ENCODE measurements around the gene SLC35F2.
"Not testable (repeated sequence)": the region's sequence is repeated elsewhere in the genome, so short reads cannot be mapped to it uniquely, and the experiment has no call there.

The SLC35F2 gene

DNA sequence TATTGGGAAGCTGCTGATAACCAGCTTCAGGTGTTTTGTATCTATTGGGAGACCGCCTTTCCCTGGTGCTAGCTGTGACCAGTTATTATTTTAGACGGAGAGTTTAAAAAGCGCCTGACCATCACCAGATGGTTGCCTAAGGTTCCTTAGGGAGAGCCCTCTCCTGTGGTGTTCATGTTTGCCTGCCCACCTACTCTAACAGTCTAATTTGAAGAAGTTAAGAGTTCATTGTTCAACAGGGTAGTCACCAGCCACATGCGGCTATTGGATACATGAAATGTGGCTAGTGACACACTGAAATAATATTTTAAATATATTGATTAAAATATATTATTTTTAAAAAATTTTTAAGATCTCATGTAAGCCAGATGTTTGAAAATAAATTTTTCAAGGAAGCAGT is 75.5 kb downstream of the SLC35F2 start:
- DNase-seq, result no peak

DNA sequence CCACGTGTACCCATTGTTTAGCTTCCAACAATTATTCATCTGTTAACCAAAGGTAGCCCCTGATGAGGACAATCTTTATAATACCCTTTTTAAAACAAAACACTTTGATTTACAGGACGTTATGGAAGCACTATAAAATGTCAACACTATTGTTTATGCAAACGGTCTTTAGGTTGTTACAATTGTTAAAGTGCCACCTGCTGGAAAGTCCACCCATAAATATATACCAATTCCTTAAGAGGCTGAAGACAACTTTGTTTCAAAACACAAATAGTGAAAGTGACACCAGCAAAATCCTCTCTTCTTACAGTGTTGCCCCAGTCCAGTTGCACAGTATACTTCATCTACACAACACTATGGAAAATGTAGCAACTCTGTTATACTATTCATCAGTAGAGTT is 77.8 kb downstream of the SLC35F2 start:
- DNase-seq, result no peak

DNA sequence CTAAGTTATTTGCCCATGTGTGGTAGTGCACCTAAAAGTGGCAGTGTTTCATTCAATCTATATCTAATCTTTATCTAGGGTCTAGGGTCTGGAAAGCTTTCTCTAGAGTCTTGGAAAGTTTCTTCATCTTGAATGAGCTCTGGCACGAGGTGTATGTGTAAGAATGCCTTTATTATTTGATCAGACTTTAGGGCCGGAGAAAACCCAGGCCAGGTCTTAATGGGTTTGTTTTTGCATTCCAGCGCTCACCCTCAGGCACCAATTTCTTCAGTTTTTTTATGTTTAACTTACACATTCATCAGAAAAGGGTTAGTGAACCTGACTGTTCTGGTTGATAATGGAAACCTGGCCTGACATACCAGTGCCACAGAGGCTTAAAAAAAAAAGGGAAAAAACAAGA is 78.5 kb downstream of the SLC35F2 start:
- no peak for DNase-seq

DNA sequence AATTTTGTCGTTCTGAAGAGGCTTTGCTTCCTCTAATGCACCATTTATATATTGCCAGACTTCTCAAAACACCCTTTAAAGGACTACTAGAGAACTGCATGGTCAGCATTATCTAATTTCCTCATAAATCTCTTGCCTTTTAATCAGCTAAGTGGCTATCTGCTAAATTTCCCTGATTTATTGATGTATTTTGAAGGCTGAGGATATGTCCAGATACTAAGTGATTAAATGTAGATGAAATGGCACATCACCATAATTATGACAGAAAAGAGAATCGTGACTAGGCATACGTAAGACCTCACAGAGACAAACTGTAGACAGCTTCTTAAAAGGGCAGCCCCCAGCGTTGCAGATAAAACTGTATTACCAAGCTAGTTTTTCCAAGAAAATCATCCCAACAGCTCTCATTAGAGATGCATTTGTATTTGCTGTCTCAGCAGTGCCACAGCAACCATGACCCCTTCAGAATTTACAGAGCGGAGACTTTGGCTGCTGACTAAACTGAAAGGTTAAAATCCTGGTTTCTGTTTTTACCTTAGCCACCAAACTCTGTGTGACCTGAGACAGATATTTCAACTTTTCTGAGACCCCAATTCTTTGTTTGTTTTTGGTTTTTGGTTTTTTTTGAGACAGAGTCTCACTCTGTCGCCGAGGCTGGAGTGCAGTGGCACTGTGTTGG is 79.6 kb downstream of the SLC35F2 start:
- DNase-seq, result no peak

DNA sequence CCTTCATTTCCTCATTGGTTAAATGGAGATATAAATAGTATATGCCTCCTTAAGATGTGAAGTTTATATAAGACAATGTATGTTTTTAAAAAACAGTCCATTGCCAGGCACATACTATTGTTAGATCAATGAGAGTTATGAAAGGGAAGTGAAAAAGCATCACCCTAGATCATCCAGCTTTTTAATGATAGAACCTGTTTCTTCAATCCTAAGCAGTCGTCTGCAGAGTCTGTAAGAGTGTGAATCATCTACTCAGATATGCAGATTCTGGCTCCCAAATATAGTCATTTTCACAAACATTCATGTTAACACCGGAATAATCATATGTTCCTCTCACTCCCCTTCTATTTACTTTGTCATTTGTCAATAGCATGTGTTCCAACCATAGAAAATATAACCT is 81.5 kb downstream of the SLC35F2 start:
- no peak for DNase-seq

DNA sequence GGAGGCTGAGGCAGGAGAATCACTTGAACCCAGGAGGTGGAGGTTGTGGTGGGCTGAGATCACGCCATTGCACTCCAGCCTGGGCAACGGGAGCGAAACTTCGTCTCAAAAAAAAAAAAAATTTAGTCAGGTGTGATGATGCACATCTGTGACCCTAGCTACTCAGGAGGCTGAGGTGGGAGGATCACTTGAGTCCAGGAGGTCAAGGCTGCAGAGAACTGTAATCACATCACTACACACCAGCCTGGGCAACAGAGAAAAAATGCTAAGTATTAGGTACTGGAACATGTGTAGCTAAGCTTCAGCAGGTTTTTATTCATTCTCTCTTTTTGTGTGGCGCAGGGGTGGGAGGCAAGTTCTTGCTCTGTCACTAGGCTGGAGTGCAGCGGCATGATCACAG is 82.5 kb downstream of the SLC35F2 start:
- DNase-seq, result no peak

DNA sequence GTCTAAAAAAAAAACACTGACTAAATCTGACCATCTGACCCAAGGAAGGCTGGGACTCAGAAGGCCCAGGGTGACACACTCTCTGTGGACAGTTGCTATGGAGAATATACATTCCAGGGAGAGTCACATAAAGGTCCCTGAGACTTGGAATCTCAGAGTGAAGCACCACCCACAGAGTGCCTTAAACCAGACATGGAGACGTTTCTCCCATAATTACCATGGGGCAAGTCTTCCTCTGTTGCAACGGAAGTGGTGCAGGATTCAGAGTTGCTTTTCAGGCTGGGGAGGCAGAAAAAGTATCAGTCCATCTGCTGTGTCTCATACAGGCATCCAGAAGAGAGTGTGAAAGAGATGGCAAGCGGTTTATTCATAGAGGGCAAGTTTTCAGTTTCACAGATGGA is 88.0 kb downstream of the SLC35F2 start:
- no peak for DNase-seq

DNA sequence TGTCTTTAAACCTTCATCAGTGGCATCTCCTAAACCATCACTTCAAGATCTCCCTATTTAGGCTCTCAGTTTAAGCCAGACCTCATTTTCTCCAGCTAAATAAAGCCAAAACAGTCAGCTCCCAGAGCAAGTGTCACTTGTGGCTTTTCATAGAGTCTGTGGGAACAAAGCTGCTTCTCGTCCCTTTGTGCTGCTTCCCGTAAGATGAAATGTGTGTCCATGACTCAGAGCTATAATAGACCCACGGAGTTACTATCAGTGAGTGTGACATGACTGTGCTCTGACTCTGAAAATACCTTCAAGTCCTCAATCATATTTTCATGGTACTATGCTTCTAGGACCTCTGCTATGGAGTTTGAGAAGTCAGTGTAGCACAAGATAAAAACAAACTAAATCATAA is 89.4 kb downstream of the SLC35F2 start:
- no peak for DNase-seq

DNA sequence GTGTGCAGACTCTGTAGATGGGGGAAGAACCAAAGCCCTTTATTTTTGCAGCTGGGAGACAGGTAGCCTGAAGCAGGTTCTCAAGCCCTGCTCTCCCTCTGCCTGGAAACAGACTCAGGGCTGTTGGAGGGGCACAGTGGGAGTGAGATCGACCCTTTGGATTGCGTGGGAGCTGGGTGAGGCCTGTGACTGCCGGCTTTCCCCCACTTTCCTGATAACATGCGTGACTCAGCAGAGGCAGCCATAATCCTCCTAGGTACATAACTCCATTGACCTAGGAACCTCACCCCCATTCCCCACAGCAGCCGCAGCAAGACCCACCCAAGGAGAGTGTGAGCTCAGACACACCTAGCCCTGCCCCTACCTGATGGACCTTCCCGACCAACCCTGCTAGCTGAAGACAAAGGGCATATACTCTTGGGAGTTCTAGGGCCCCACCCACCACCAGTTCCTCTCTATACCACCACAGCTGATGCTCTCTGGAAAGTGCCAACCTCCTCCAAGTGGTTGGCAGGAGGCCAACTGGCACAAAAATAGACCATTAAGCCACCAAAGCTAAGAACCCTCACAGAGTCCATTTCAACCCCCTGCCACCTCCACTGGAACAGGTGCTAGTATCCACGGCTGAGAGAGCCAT is 99.8 kb downstream of the SLC35F2 start:
- DNase-seq, result not testable (repeated sequence)

DNA sequence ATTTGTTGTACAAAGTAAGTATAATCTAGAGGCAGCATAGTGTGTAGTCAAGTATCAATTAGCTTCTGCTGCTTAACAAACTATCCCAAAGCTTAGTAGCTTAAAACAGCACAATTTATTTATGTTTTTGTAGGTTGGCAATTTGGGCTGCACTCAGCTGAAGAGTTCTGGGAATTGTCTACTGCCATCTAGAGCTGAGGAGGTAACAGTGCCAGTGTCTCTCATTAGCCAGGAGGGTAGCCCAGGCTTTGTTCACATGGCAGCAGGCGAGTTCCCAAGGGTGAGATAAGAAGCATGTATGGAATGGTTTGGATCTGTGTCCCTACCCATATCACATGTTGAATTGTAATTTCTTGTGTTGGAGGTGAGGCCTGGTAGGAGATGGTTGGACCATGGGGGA is 100.9 kb downstream of the SLC35F2 start:
- no peak for DNase-seq

DNA sequence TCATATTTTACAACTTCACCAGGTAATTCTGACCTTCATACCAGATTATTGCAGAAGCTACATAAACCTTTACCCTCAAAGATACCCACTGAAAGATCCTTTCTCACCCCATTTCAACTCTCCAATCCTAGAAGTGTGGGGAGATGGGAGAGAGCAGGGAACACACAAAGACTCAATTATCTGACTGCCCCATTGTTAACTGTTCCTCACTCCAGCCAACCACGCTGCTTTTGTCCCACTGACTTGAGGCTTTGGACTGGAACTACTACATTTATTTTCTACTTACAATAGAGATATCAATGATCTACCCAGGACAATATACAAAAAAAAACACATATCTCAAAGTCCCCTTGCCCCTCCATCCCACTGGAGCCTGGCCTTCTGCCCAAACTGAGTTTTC is 102.0 kb downstream of the SLC35F2 start:
- no peak for DNase-seq

DNA sequence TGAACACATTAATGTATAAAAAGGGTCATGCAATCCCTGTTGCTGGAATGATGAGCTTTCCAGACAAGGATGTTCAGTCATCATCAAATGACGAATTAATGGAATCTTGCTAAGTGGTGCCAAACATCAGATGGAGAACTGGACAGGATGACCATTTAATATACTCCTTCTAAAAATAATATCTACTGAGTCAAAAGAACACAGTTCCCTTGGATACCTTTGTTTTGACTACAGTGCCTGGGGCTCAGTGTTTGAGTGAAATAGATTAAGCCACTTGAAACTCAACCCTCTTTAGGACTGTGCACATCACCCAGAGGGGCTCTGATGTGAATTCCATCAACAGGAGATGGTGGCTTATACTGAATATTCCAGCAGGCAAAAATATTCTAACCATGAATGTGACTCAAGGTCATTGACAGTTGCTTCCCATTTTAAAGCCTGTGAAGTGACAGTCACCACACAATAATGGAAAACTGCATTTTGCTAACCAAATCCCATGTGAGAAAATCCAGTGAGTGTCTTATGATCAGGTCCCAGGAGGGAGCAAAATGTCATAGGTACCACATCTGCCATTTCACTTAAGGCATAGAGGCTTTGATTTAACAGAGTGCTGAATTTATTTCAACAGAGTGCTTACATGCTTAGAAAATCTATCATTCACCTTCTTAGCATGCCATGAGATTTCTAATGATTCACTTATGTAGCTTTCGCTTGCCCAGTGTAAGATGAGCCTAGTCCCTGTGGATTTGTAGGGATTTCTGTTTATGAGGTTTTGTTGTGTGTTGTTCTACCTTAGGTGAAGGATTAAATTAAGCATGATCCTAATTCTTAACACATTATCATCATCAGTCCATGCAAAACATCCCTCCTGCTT is 105.4 kb downstream of the SLC35F2 start:
- DNase-seq, result no peak

DNA sequence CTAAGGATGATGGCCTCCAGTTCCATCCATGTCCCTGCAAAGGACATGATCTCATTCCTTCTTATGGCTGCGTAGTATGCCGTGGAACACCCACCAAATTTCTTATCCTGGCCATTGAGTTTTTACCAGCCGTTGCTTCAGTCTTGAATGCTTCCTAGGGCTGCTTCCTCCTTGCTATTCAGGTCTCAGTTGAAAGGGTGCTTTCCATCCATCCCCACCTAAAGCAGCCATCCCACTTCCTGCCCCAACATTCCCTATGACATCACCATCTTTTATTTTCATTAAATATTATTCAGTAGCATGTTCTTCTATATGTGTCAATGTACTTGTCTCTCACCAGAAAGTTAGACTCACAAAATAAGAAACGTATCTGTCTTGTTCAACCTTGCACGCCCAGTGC is 106.1 kb downstream of the SLC35F2 start:
- DNase-seq, result no peak

DNA sequence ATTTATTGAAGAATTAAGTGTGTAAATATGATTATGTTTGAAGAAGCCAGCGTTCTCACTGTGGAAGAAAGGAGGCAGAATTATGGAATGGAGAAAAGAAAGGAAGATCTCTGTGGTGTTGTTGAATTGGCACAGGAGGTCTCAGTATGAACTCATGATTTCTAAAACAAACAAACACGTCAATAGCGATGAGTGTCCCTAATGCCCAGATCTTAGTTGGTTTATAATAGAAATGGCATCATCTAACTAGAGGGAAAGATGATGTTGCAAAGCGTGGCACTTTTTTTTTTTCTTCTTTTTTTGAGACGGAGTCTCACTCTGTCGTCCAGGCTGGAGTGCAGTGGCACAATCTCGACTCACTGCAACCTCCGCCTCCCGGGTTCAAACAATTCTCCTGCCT is 107.5 kb downstream of the SLC35F2 start:
- no peak for DNase-seq

DNA sequence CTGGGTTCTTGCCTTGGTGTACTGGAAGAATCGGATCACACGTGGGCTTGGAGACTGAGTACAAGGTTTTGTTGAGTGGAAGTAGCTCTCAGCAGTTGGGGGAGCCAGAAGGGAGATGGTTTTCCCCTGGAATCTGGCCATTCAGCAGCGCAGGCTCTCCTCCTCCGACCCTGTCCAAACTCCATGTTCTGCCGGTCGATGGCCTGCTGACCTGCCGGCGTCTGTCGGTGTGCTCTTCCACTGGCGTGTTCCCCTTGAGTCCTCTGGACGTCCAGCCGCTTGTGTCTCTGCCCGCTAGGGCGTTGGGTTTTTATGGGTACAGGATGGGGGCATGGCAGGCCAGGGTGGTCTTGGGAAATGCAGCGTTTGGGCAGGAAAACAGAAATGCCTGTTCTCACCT is 108.3 kb downstream of the SLC35F2 start:
- DNase-seq, result no peak

DNA sequence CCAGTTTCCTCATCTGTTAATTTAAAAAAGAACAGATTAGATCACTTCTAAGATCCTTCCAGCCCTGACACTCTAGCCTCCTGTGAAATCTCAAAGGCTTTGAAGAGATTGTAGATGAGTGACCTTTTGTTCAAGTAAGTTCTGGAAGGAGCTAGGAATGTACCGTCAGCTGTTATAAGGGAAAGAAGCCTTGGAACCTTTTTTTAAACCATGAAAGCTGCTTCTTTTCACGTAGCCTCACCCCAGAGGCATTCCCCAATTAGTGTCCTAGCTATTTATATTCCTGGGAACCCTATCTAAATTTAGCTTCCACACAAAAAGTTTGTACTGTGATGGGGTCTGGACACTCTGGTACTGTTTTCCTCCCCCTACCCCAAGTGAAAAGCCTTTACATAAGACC is 111.0 kb downstream of the SLC35F2 start:
- no peak for DNase-seq

DNA sequence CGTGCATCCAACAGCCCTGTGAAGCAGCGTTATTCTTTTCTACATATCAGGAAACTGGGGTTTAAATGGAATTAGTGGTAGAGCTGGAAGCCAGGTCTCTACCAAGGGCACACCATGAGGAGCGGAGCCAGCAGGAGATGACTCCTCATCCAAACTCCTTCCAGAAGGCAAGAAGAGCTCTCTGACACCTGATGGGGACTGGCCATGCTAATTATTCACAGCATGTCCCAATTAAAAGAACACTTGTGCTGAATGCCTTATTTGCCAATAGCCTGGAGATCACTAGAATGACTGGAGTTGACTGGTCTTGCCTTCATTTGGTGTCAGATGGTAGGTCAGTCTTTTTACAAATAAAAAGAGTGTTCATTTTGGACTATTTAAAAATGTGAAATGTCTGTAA is 113.9 kb downstream of the SLC35F2 start:
- no peak for DNase-seq

DNA sequence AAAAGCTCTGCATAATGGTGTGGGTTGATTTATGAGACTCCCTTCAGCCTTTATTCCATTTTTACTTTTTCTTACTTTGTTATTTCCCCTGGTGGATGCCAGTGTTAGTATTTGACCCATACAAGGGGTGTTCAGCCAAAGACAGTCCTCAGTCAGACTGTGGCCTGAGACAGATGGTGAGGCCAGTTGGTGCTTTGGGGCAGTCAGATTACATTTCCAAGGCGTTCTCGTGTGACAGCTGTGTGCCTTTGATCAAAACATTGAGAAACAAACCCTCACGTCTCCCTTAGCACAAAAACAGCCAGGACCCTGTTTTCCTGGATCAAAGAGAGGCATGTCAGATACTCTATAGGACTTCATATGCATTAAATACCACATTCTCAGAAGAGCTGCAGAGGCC is 115.4 kb downstream of the SLC35F2 start:
- no peak for DNase-seq

DNA sequence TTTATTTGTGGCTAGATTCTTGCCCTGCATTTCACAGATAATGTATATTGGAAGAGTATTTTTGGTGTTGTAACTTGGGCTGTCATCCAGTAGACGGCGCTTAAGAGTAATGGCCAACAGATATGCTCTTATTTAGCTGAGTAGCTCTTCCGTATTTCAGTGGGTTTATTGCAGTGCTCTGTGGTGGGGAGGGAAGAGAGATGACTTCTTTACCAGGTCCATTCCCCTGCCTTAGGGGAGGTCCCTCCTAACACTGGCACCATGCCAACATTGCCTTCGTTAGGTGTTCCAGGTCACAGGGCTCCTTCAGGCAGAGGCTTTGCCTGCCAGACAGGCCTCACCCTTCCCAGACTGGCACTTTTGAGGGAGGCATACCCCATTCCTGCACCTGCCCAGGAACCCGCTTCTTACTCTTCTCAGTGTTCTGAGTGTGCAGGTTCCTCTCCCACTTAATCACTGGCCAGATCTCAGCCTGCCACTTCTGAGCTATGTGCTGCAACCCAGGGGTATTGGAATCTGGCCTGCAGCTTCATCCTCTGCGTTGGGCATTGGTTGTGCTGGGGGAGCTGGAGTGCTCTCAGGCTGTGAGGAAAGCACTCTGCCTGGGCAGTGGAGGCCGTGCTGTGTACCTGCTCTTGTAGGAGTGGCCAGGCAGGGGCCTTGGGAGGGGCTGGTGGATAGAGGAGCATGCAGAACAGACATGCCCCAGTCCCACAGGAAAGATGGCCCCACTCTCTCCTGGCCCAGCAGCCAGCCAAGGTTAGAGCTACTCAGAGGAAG is 117.4 kb downstream of the SLC35F2 start:
- no peak for DNase-seq

Measured in left hindlimb (tissue), 1 donor.